ENCODE measurements around the gene OTOG.

OTOG gene

DNA sequence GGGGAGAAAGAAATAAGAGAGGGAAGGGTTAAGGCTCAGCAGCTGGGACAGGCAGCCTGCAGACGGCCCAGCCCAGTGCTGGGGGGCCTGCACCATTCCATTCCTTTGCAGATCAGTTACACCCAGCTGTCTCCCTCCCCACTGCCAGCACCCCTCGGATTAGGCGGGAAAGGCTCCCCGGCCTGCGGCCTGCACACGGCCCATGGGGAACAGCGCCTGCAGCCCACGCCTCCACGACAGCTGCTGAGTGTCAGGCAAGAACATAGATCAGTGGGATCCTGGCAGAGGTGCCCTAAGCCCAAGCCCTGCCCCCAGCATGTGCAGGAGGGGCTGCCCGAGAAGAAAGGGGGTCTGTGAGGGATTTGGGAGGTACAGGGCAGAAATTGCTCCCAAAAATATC, 106.6 kb downstream of the OTOG start:
- TF ChIP-seq, protein P1, sequence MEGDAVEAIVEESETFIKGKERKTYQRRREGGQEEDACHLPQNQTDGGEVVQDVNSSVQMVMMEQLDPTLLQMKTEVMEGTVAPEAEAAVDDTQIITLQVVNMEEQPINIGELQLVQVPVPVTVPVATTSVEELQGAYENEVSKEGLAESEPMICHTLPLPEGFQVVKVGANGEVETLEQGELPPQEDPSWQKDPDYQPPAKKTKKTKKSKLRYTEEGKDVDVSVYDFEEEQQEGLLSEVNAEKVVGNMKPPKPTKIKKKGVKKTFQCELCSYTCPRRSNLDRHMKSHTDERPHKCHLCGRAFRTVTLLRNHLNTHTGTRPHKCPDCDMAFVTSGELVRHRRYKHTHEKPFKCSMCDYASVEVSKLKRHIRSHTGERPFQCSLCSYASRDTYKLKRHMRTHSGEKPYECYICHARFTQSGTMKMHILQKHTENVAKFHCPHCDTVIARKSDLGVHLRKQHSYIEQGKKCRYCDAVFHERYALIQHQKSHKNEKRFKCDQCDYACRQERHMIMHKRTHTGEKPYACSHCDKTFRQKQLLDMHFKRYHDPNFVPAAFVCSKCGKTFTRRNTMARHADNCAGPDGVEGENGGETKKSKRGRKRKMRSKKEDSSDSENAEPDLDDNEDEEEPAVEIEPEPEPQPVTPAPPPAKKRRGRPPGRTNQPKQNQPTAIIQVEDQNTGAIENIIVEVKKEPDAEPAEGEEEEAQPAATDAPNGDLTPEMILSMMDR (IDR thresholded peaks at IDR 0.05; ENCODE audit: low read depth, low read length, missing control alignments): no peak
- no peak for DNase-seq (ENCODE audit: low read depth)
- H3K4me3 ChIP-seq (ENCODE audit: low read depth, low read length): no peak overlapping the region

DNA sequence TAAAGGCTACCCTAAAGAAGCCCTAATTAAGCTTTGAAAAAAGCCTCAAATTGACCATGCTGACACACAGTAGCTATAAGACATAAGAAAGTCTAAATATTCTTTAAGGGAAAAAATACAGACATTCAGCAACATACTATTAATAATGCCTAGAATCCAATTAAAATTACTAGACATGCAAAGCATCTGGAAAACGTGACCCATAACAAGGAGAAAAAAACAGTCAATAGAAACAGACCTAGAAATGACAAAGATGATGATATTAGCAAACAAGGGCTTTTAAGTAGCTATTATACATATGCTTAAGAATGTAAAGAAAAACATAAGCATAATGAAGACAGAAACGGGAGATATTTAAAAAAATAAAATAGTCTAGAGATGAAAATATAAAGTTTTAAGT, 108.6 kb downstream of the OTOG start:
- DNase-seq (ENCODE audit: low read depth): no peak
- TF ChIP-seq, protein P1 (IDR thresholded peaks at IDR 0.05; ENCODE audit: low read depth, low read length, missing control alignments): no peak
- H3K4me3 ChIP-seq (ENCODE audit: low read depth, low read length): no peak overlapping the region

DNA sequence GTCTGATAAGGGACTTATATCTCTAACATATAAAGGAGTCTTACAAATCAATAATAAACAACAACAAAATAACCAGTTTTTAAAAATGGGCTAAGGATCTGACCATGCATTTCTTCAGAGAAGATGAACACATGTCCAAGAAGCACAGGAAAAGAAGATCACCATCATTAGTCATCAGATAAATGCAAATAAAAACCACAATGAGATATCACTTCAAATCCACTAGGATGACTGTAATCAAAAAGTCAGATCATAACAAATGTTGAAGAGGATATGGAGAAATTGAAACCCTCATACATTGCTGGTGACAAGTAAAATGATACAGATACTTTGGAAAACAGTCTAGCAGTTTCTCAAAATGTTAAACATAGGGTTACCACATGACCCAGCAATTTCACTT, 111.2 kb downstream of the OTOG start:
- no peak for DNase-seq (ENCODE audit: low read depth)
- TF ChIP-seq, protein P1 (IDR thresholded peaks at IDR 0.05; ENCODE audit: low read depth, low read length, missing control alignments): no peak
- no peak overlapping the region for H3K4me3 ChIP-seq (ENCODE audit: low read depth, low read length)

DNA sequence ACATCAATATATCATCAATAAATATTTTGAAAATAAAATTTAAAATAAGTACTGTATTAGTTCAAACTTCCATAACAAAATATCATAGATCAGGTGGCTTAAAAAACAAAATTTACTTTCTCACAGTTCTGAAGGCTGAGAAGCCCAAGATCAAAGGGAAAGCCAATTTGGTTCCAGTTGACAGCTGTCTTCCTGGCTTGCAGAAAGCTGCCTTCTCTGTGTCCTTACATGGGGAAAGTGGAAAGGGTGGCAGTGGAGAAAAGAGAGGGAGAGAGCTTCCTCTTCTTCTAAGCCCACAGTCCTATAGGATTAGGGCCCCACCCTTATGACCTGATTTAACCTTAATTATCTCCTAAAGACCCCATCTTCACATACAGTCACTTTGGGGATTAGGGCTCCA, 121.1 kb downstream of the OTOG start:
- TF ChIP-seq, protein P1 (IDR thresholded peaks at IDR 0.05; ENCODE audit: low read depth, low read length, missing control alignments): no peak
- no peak for DNase-seq (ENCODE audit: low read depth)
- H3K4me3 ChIP-seq (ENCODE audit: low read depth, low read length): no peak overlapping the region

DNA sequence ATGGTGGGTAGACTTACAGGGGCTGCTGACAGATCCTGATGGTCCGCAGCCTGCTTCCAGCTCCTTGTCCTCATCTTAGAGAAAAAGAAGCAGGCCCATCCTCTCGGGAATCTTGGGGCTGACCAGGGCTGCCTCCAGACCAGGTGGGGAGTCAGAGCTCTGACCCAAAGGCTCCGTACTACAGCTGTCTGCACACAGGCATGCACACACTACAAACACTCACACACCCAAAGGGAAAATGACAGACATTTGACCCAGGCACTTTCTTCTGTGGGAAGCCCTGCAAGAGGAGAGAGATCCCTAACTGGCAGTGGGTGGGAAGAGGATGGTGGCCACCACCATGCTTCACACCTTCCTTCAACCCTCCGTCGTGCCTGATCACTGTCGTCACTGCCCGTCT, 125.4 kb downstream of the OTOG start:
- no peak overlapping the region for H3K4me3 ChIP-seq (ENCODE audit: low read depth, low read length)
- TF ChIP-seq, protein P1 (IDR thresholded peaks at IDR 0.05; ENCODE audit: low read depth, low read length, missing control alignments): no peak
- DNase-seq (ENCODE audit: low read depth): no peak

DNA sequence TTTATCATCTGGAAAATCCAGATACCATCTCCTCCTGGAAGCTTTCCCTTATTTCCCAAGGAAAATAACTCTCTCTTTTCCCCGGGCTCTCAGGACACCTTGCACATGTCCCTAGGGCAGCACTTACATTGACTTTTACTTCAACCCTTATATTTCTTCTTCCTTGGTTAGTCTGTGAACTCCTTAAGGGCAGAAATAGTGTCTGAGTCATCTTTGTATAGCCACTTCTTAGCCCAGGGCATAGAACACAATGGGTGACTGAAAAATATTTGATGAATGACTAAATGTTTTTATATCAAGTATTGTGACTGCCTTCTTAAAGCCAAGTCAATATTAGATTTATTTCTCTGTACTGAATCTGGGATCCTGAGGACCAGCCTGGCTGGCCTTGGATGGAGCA, 126.9 kb downstream of the OTOG start:
- no peak overlapping the region for H3K4me3 ChIP-seq (ENCODE audit: low read depth, low read length)
- TF ChIP-seq, protein P1 (IDR thresholded peaks at IDR 0.05; ENCODE audit: low read depth, low read length, missing control alignments): no peak
- DNase-seq (ENCODE audit: low read depth): no peak

DNA sequence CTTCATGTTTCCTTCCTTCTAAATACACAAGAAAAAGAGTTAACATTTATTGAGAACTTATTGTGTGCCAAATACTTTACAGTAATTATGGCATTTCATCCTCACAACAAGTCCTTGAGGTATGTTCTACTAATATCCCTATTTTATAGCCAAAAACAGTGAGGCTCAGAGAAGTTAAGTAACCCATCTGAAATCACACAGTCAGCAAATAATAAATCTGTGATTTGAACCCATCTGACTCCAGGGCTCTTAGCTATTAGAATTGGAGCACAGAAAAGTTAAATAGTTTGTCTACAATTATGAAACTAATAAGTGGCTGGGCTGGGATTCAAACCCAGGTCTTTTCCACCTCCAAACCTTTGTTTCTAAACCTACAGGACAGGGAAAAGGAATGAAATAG, 135.8 kb downstream of the OTOG start:
- no peak for DNase-seq (ENCODE audit: low read depth)
- TF ChIP-seq, protein P1 (IDR thresholded peaks at IDR 0.05; ENCODE audit: low read depth, low read length, missing control alignments): no peak
- H3K4me3 ChIP-seq (ENCODE audit: low read depth, low read length): no peak overlapping the region
